Thyroid gland (tissue), 4 donors: ENCODE data around the gene DCTN1. TPM values are rescaled to one million over a fixed set of nuclear protein-coding genes. Genes with fewer than 3 reads are reported as not detected.
"Not testable (repeated sequence)": the region's sequence is repeated elsewhere in the genome, so short reads cannot be mapped to it uniquely, and the experiment has no call there.

Experiments used
- DNase-seq, 2 donors: peaks; one replicate each; pipeline ENCODE4 v3.0.0-alpha.2; 2019
- H3K27ac ChIP-seq, 3 donors: fragments of 200-600 bp; sonication (generic); 1 replicate in 2 of 3; 2 replicates in 1 of 3; pipeline ENCODE4 v1.5.1; 2016 to 2019; ENCODE audit warnings: mild to moderate bottlenecking in 1 of 3, moderate library complexity in 1 of 3
- H3K27me3 ChIP-seq: fragments of 200-600 bp; sonication (generic); one replicate; pipeline ENCODE4 v1.5.1; 2019
- H3K36me3 ChIP-seq, 2 donors: fragments of 200-600 bp; sonication (generic); one replicate each; pipeline ENCODE4 v1.5.1; 2016 to 2019
- H3K4me1 ChIP-seq, 2 donors: fragments of 200-600 bp; sonication (generic); one replicate each; pipeline ENCODE4 v1.5.1; 2017 to 2019
- H3K4me3 ChIP-seq, 3 donors: fragments of 200-600 bp; sonication (generic); replicated peaks in 1 of 3; 1 replicate in 2 of 3; 2 replicates in 1 of 3; pipeline ENCODE4 v1.5.1; 2016; ENCODE audit warnings: mild to moderate bottlenecking in 1 of 3
- H3K9me3 ChIP-seq: fragments of 200-600 bp; sonication (generic); one replicate; pipeline ENCODE4 v1.5.1; 2017
- POLR2A ChIP-seq, 2 donors: fragments of 450-650 bp; IDR thresholded peaks; one replicate each; pipeline ENCODE4 v1.6.1; 2017; ENCODE audit warnings: antibody characterized with exemption in 2 of 2, mild to moderate bottlenecking in 2 of 2, moderate library complexity in 1 of 2
- WGBS, 2 donors: methylation state at CpG; one replicate each; pipeline ENCODE4 v1.1.5; 2017; 5-methylcytosine and 5-hydroxymethylcytosine counted together
- intact Hi-C: fragments of 100-400 bp; cut with DNase I; formaldehyde crosslinking; loops from one replicate; pipeline ENCODE4 v1.15.1; 2023
- total RNA-seq, 4 donors: library from RNA; depleted of rRNA; stranded (reverse); fragments of >200 nt; gene quantifications; one replicate each; pipeline ENCODE4 v1.2.3, GENCODE V29; 2016
- TF ChIP-seq, protein P1 (sequence below), 6 experiments: fragments of 200-600 bp in 3 of 6; fragments of 450-650 bp in 3 of 6; sonication (generic) in 3 of 6; IDR thresholded peaks; one replicate each; pipeline ENCODE4 v1.5.1; 2016 to 2019; ENCODE audit warnings: antibody characterized with exemption in 6 of 6, mild to moderate bottlenecking in 2 of 6, inconsistent platforms in 1 of 6, moderate library complexity in 1 of 6

The DCTN1 gene
- total RNA-seq, 4 donors from 2014 or later: 82.6 to 124 (median 108) TPM

- H3K4me1 ChIP-seq: peaks cover 8 to 9% of the 10 kb centered on the region in 2 donors
- TF ChIP-seq POLR2A (IDR thresholded peaks at IDR 0.05): peak in 1 of 2 donors; percentile 51
- TF ChIP-seq, protein P1, sequence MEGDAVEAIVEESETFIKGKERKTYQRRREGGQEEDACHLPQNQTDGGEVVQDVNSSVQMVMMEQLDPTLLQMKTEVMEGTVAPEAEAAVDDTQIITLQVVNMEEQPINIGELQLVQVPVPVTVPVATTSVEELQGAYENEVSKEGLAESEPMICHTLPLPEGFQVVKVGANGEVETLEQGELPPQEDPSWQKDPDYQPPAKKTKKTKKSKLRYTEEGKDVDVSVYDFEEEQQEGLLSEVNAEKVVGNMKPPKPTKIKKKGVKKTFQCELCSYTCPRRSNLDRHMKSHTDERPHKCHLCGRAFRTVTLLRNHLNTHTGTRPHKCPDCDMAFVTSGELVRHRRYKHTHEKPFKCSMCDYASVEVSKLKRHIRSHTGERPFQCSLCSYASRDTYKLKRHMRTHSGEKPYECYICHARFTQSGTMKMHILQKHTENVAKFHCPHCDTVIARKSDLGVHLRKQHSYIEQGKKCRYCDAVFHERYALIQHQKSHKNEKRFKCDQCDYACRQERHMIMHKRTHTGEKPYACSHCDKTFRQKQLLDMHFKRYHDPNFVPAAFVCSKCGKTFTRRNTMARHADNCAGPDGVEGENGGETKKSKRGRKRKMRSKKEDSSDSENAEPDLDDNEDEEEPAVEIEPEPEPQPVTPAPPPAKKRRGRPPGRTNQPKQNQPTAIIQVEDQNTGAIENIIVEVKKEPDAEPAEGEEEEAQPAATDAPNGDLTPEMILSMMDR (IDR thresholded peaks at IDR 0.05): no peak
- H3K36me3 ChIP-seq: peaks cover 0 to 5% of the 10 kb centered on the region in 2 donors
- H3K4me3 ChIP-seq: peak within 1 kb of the TSS; percentile 51 to 85 (median 67)
- peak within 1 kb of the TSS in 2 of 3 donors; percentile 11 to 64 for H3K27ac ChIP-seq
- 1 to 2% methylated on average over 13 of the region's 57 CpGs for WGBS, 2 donors
- peak; percentile 82 to 85 for DNase-seq
- intact Hi-C loops: no loop called here
- H3K9me3 ChIP-seq: no peaks in the 10 kb centered on the region
- no peaks in the 10 kb centered on the region for H3K27me3 ChIP-seq
These were observed 41.2 kb upstream of the DCTN1 start, which contains the start of the genes C2orf81 and WDR54 for GRCh38 chr2:74421221-74421870. TSS of gene C2orf81 (minus strand) at chr2:74421619. CDS start at chr2:74421560, 59 bp downstream. TSS of gene WDR54 (plus strand) at chr2:74421730. CDS start at chr2:74422154, 424 bp downstream.

GRCh38 chr2:74420443-74421103 lies 40.5 kb upstream of the DCTN1 start:
- H3K27me3 ChIP-seq, H3K9me3 ChIP-seq, H3K27ac ChIP-seq, DNase-seq, H3K36me3 ChIP-seq, intact Hi-C loops: not testable (repeated sequence)
- peaks cover 12 to 14% of the 10 kb centered on the region in 2 donors for H3K4me1 ChIP-seq
- WGBS, 2 donors: 79 to 81% methylated on average over 19 of the region's 19 CpGs
- peak overlapping the region in 1 of 3 donors; percentile 67 for H3K4me3 ChIP-seq

- Histone ChIP-seq H3K9me3 (no peaks in the 10 kb centered on the region), H3K27ac (no peak overlapping the region), H3K36me3 (no peaks in the 10 kb centered on the region), H3K4me1 (peaks cover 16 to 20% of the 10 kb centered on the region in 2 donors), H3K27me3 (no peaks in the 10 kb centered on the region), H3K4me3 (no peak overlapping the region)
- WGBS, 2 donors: 84 to 88% methylated on average over 2 of the region's 2 CpGs
- no peak for DNase-seq
- intact Hi-C loops: no loop called here
- TF ChIP-seq POLR2A (IDR thresholded peaks at IDR 0.05): no peak
- TF ChIP-seq, protein P1 (IDR thresholded peaks at IDR 0.05): no peak
These were observed 39.9 kb upstream of the DCTN1 start for GRCh38 chr2:74420006-74420405.

DNA sequence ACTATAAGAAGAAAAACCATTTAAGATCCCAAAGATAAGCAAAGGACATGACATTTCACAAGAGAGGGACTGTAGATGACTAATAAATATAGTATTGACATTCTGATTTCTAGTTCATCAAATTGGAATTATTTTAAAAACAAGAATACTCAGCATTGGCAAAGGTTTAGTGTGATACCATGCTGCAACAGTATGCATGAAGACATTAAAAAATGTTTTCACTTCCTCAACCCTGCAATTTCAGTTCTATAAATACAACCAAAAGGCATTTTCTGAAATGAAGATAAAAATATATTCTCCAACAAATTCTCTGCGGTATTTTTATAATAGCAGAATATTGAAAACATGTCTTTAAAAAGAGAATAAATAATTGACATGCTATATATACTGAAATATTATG lies 39.2 kb upstream of the DCTN1 start:
- Histone ChIP-seq H3K9me3 (no peaks in the 10 kb centered on the region), H3K36me3 (no peaks in the 10 kb centered on the region), H3K4me1 (peaks cover 23 to 25% of the 10 kb centered on the region in 2 donors), H3K27ac (no peak overlapping the region), H3K27me3 (no peaks in the 10 kb centered on the region), H3K4me3 (no peak overlapping the region)
- intact Hi-C loops: no loop called here
- TF ChIP-seq, protein P1 (IDR thresholded peaks at IDR 0.05): no peak
- TF ChIP-seq POLR2A (IDR thresholded peaks at IDR 0.05): no peak
- 81 to 86% methylated on average over 1 of the region's 1 CpG for WGBS, 2 donors
- DNase-seq: no peak

GRCh38 chr2:74418312-74418711 lies 38.2 kb upstream of the DCTN1 start:
- no peak for TF ChIP-seq POLR2A (IDR thresholded peaks at IDR 0.05)
- TF ChIP-seq, protein P1 (IDR thresholded peaks at IDR 0.05): no peak
- no peak overlapping the region for H3K27ac ChIP-seq
- 79 to 81% methylated on average over 27 of the region's 27 CpGs for WGBS, 2 donors
- H3K4me3 ChIP-seq: no peak overlapping the region
- H3K4me1 ChIP-seq: peaks cover 26 to 29% of the 10 kb centered on the region in 2 donors
- no peaks in the 10 kb centered on the region for H3K36me3 ChIP-seq
- H3K27me3 ChIP-seq: no peaks in the 10 kb centered on the region
- no peaks in the 10 kb centered on the region for H3K9me3 ChIP-seq
- no peak for DNase-seq
- intact Hi-C loops: no loop called here
